ENCODE measurements around the gene FAT1. TPM values are rescaled to one million over a fixed set of nuclear protein-coding genes. Genes with fewer than 3 reads are reported as not detected.

Gene FAT1
- total and polyA plus RNA-seq, 9 of the 15 experiments (the other 6 are each of a cell fraction or from before 2014, with no cell fraction given), result 6.0 to 38.4 (median 21.4) TPM

GRCh38 chr4:186723292-186724057, at the start of gene FAT1 (continued):
- no peak for TF ChIP-seq E2F4 (CRISPR knock-in tag; IDR thresholded peaks at IDR 0.05; ENCODE audit: low read depth)
- no peak for TF ChIP-seq ZC3H4 (CRISPR knock-in tag; IDR thresholded peaks at IDR 0.05; ENCODE audit: borderline replicate concordance)
- no peak for TF ChIP-seq TGIF2 (CRISPR knock-in tag; IDR thresholded peaks at IDR 0.05)
- no peak for TF ChIP-seq NFXL1 (CRISPR knock-in tag; IDR thresholded peaks at IDR 0.05)
- TF ChIP-seq NONO (IDR thresholded peaks at IDR 0.05; ENCODE audit: low read depth in 2 of 2, low read length in 1 of 2), result peak; percentile 69 to 85; a peak in 2 of 4 replicates
- no peak for TF ChIP-seq ZNF280A (IDR thresholded peaks at IDR 0.05; ENCODE audit: low read depth, partially characterized antibody)
- no peak for TF ChIP-seq CGGBP1 (CRISPR knock-in tag; IDR thresholded peaks at IDR 0.05)
- TF ChIP-seq RBM25 (IDR thresholded peaks at IDR 0.05; ENCODE audit: low read depth, low read length, severe bottlenecking), result peak; percentile 29
- TF ChIP-seq PCBP1 (IDR thresholded peaks at IDR 0.05; ENCODE audit: low read depth, low read length, poor library complexity, severe bottlenecking), result peak; percentile 78
- no peak for TF ChIP-seq MEIS2 (IDR thresholded peaks at IDR 0.05; ENCODE audit: partially characterized antibody)
- no peak for TF ChIP-seq AFF1 (IDR thresholded peaks at IDR 0.05; ENCODE audit: low read depth in 1 of 2, partially characterized antibody in 2 of 2)
- no peak for TF ChIP-seq ZNF282 (CRISPR knock-in tag; IDR thresholded peaks at IDR 0.05)
- no peak for TF ChIP-seq HMBOX1 (IDR thresholded peaks at IDR 0.05)
- TF ChIP-seq SMAD3 (CRISPR knock-in tag; conservative IDR thresholded peaks at IDR 0.05), result no peak
